SK-N-SH (cell line): ENCODE measurements around the gene TAF6. TPM values are rescaled to one million over a fixed set of nuclear protein-coding genes. Genes with fewer than 3 reads are reported as not detected.

ENCODE experiments used
- CTCF ChIA-PET: fragments of 300-600, 350-600 bp; formaldehyde crosslinking; extraction: SDS; loops from one replicate; lab custom pipeline; 2021; lab: Yijun Ruan, JAX
- POLR2A ChIA-PET: fragments of 350-600 bp; sonication (Branson Sonifier 250); formaldehyde crosslinking; extraction: SDS; loops from one replicate; lab custom pipeline; 2020; ENCODE audit warnings: antibody characterized with exemption, inconsistent platforms; lab: Yijun Ruan, JAX
- DNase-seq: peaks from one replicate; pipeline ENCODE4 v3.0.0; 2012
- H2AFZ ChIP-seq: fragments of 200-600 bp; sonication (generic); 2 replicates; pipeline ENCODE4 v1.8.1; 2016; ENCODE audit warnings: antibody characterized with exemption, mild to moderate bottlenecking, low read depth
- H3F3A ChIP-seq: fragments of 200-600 bp; sonication (generic); replicated peaks from 2 replicates; pipeline ENCODE3; 2016; ENCODE audit warnings: antibody characterized with exemption, mild to moderate bottlenecking; ENCODE audit not compliant: insufficient read depth
- H3K27ac ChIP-seq, 2 experiments: fragments of 200-500 bp in 1 of 2; fragments of 200-600 bp in 1 of 2; sonication (Bioruptor generic) in 1 of 2; sonication (generic), shearing (Covaris generic) in 1 of 2; 2 replicates each; pipeline versions ENCODE4 v1.5.1 to v1.6.1; 2014 to 2016; ENCODE audit warnings: low read depth in 2 of 2, inconsistent platforms in 1 of 2, low read length in 1 of 2, mild to moderate bottlenecking in 1 of 2, mixed read lengths in 1 of 2
- H3K27me3 ChIP-seq: fragments of 200-600 bp; sonication (generic), shearing (Covaris generic); 2 replicates; pipeline ENCODE4 v1.6.1; 2016; ENCODE audit warnings: mixed run types; ENCODE audit not compliant: insufficient read depth
- H3K36me3 ChIP-seq, 2 experiments: fragments of 200-500 bp in 1 of 2; fragments of 200-600 bp in 1 of 2; sonication (Bioruptor generic) in 1 of 2; sonication (generic) in 1 of 2; replicated peaks in 1 of 2; 2 replicates each; pipeline versions ENCODE3 to v1.5.1; 2014 to 2016; ENCODE audit warnings: low read length in 1 of 2, mild to moderate bottlenecking in 1 of 2; ENCODE audit not compliant: insufficient read depth in 2 of 2, control insufficient read depth in 1 of 2
- H3K4me1 ChIP-seq, 2 experiments: fragments of 200-500 bp in 1 of 2; fragments of 200-600 bp in 1 of 2; sonication (Bioruptor generic) in 1 of 2; sonication (generic), shearing (Covaris generic) in 1 of 2; 2 replicates each; pipeline versions ENCODE4 v1.5.1 to v1.6.1; 2014 to 2016; ENCODE audit warnings: low read depth in 1 of 2, low read length in 1 of 2, mixed run types in 1 of 2; ENCODE audit not compliant: insufficient read depth in 2 of 2, control insufficient read depth in 1 of 2
- H3K4me2 ChIP-seq: fragments of 200-600 bp; sonication (generic), shearing (Covaris generic); 2 replicates; pipeline ENCODE4 v1.6.1; 2017; ENCODE audit warnings: mixed run types
- H3K4me3 ChIP-seq, 2 experiments: fragments of 200-500 bp in 1 of 2; fragments of 200-600 bp in 1 of 2; sonication (Bioruptor generic) in 1 of 2; sonication (generic), shearing (Covaris generic) in 1 of 2; 2 replicates each; pipeline versions ENCODE4 v1.5.1 to v1.8.1; 2014 to 2016; ENCODE audit warnings: low read depth in 2 of 2, inconsistent platforms in 1 of 2, low read length in 1 of 2, mild to moderate bottlenecking in 1 of 2, mixed read lengths in 1 of 2, moderate library complexity in 1 of 2
- H3K79me2 ChIP-seq: fragments of 200-600 bp; sonication (generic); 2 replicates; pipeline ENCODE4 v1.8.1; 2017; ENCODE audit warnings: mild to moderate bottlenecking; ENCODE audit not compliant: insufficient read depth
- H3K9ac ChIP-seq: fragments of 200-600 bp; sonication (generic); 2 replicates; pipeline ENCODE4 v1.6.1; 2017; ENCODE audit warnings: mixed run types
- H3K9me2 ChIP-seq: fragments of 200-600 bp; sonication (generic); 2 replicates; pipeline ENCODE4 v1.6.1; 2017; ENCODE audit warnings: mixed run types
- H3K9me3 ChIP-seq: fragments of 200-600 bp; sonication (generic); 2 replicates; pipeline ENCODE4 v1.6.1; 2017; ENCODE audit warnings: mixed run types, mild to moderate bottlenecking, moderate library complexity
- H4K20me1 ChIP-seq: fragments of 200-600 bp; sonication (generic); 2 replicates; pipeline ENCODE4 v1.6.1; 2017; ENCODE audit warnings: mild to moderate bottlenecking, mixed run types; ENCODE audit not compliant: insufficient read depth
- CHD2 ChIP-seq: fragments of 150-350 bp; IDR thresholded peaks from 2 replicates; pipeline ENCODE4 v1.6.1; 2018; ENCODE audit warnings: low read length; ENCODE audit not compliant: partially characterized antibody
- EZH2phosphoT487 ChIP-seq: fragments of 200-600 bp; sonication (generic); IDR thresholded peaks from 2 replicates; pipeline ENCODE4 v1.6.1; 2017; ENCODE audit warnings: low read depth, mixed run types, mild to moderate bottlenecking, antibody characterized with exemption, moderate library complexity, borderline replicate concordance
- FOXM1 ChIP-seq: IDR thresholded peaks from 2 replicates; pipeline ENCODE4 v1.4.0; 2012; ENCODE audit warnings: low read depth, mild to moderate bottlenecking
- JUND ChIP-seq: IDR thresholded peaks from 2 replicates; pipeline ENCODE4 v1.4.0; 2012
- MXI1 ChIP-seq: IDR thresholded peaks from 2 replicates; pipeline ENCODE4 v1.6.1; 2012; ENCODE audit warnings: mild to moderate bottlenecking, low read depth, low read length, improper control_type of control experiment
- NFIC ChIP-seq: IDR thresholded peaks from 2 replicates; pipeline ENCODE4 v1.4.0; 2012; ENCODE audit warnings: borderline replicate concordance
- NRF1 ChIP-seq: IDR thresholded peaks from 2 replicates; pipeline ENCODE4 v1.6.1; 2012; ENCODE audit warnings: low read depth, mild to moderate bottlenecking, low read length
- RAD21 ChIP-seq: IDR thresholded peaks from 2 replicates; pipeline ENCODE4 v1.6.1; 2012; ENCODE audit warnings: mild to moderate bottlenecking, low read length
- RCOR1 ChIP-seq: fragments of 150-350 bp; IDR thresholded peaks from 2 replicates; pipeline ENCODE4 v1.6.1; 2017; ENCODE audit warnings: antibody characterized with exemption, low read length
- SMC3 ChIP-seq: IDR thresholded peaks from 2 replicates; pipeline ENCODE4 v1.6.1; 2012; ENCODE audit warnings: low read depth, low read length, improper control_type of control experiment
- TAF1 ChIP-seq: IDR thresholded peaks from 2 replicates; pipeline ENCODE4 v1.6.1; 2012; ENCODE audit warnings: low read depth, mild to moderate bottlenecking, low read length, moderate library complexity, borderline replicate concordance
- TCF12 ChIP-seq: IDR thresholded peaks from 2 replicates; pipeline ENCODE4 v1.4.0; 2012
- WGBS: methylation state at CpG from one replicate; pipeline ENCODE4 v1.1.6; 2017; ENCODE audit warnings: low lambda C conversion rate; 5-methylcytosine and 5-hydroxymethylcytosine counted together
- polyA plus RNA-seq, 3 experiments: library from polyadenylated mRNA; depleted of rRNA; stranded (reverse); fragments of >200 nt; gene quantifications; 2 replicates each; pipeline ENCODE4 v1.2.3, GENCODE V29; 2012
- TF ChIP-seq, protein P1 (sequence below): IDR thresholded peaks from 2 replicates; pipeline ENCODE4 v1.4.0; 2012; ENCODE audit warnings: low read depth

Gene TAF6
- polyA plus RNA-seq, 1 of the 3 experiments (the other 2 are of a cell fraction), result 70.5 TPM

DNA sequence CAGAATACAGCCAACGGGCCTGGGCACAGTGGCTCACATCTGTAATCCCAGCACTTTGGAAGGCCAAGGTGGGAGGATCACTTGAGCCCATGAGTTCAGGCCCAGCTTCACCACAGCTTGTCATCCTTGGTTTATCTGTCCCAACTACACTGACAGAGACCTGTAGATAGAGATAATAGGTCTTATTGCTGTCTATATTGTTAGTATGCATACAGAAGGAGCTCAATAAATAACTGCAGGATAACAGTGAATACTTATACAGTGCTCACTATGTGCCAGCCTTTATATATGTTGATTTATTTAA lies 1.5 kb upstream of the TAF6 start:
- Histone ChIP-seq H3K4me3 (peak overlapping the region; percentile 69 to 97), H3K27me3 (no peaks in the 10 kb centered on the region), H3K36me3 (peaks cover 13 to 29% of the 10 kb centered on the region in 2 experiments), H3K9ac (peak overlapping the region; percentile 78), H3K9me3 (no peaks in the 10 kb centered on the region), H4K20me1 (no peaks in the 10 kb centered on the region), H2AFZ (no peak overlapping the region), H3K4me1 (peaks cover 9 to 11% of the 10 kb centered on the region in 2 experiments; a peak in 2 of 4 replicates), H3F3A (peaks cover 35% of the 10 kb centered on the region), H3K9me2 (no peaks in the 10 kb centered on the region), H3K4me2 (peak overlapping the region; percentile 96), H3K79me2 (peaks cover 66% of the 10 kb centered on the region), H3K27ac (peak overlapping the region; percentile 84; a peak in 2 of 4 replicates)
- CTCF ChIA-PET, result interaction anchor here (0.8 to 5.0 kb wide), 8 partner anchors 9 to 330 kb away, joined by 3 to 40 read pairs (median 4); no protein-coding TSS in a partner anchor
- 33% methylated on average over 1 of the region's 1 CpG for WGBS
- DNase-seq, result no peak
- TF ChIP-seq FOXM1 (no peak), TCF12 (no peak), CHD2 (no peak), JUND (no peak), MXI1 (no peak)
- TF ChIP-seq, protein P1, sequence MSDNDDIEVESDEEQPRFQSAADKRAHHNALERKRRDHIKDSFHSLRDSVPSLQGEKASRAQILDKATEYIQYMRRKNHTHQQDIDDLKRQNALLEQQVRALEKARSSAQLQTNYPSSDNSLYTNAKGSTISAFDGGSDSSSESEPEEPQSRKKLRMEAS, result no peak
- POLR2A ChIA-PET, result interaction anchor here (1.1 to 2.5 kb wide), 3 partner anchors 14 to 28 kb away, joined by 3 to 15 read pairs (median 3); partner anchors contain the start of genes AP4M1, LAMTOR4 and MCM7

- peaks cover 31% of the 10 kb centered on the region for H3F3A ChIP-seq
- peaks cover 3 to 11% of the 10 kb centered on the region in 2 experiments; a peak in 2 of 4 replicates for H3K4me1 ChIP-seq
- H3K9ac ChIP-seq, result peak overlapping the region; percentile 78
- no peaks in the 10 kb centered on the region for H3K27me3 ChIP-seq
- 21% methylated on average over 19 of the region's 19 CpGs for WGBS
- POLR2A ChIA-PET, result interaction anchor here (1.1 to 2.5 kb wide), 3 partner anchors 14 to 29 kb away, joined by 3 to 15 read pairs (median 3); partner anchors contain the start of genes AP4M1, LAMTOR4 and MCM7
- H3K27ac ChIP-seq, result peak overlapping the region; percentile 84
- no peaks in the 10 kb centered on the region for H4K20me1 ChIP-seq
- peak overlapping the region; percentile 96 for H3K4me2 ChIP-seq
- peaks cover 60% of the 10 kb centered on the region for H3K79me2 ChIP-seq
- peak overlapping the region; percentile 69 to 97 for H3K4me3 ChIP-seq
- H3K9me2 ChIP-seq, result no peaks in the 10 kb centered on the region
- peaks cover 13 to 28% of the 10 kb centered on the region in 2 experiments for H3K36me3 ChIP-seq
- CTCF ChIA-PET, result interaction anchor here (1.0 to 5.0 kb wide), 7 partner anchors 9 to 330 kb away, joined by 3 to 40 read pairs (median 4); no protein-coding TSS in a partner anchor
- TF ChIP-seq SMC3 (no peak), NRF1 (no peak), RAD21 (no peak), EZH2phosphoT487 (no peak), TAF1 (no peak; the same call in 1 of the 2 replicates), CHD2 (no peak), NFIC (peak; percentile 26; the same call in 1 of the 2 replicates), MXI1 (0 out of 2 replicates have a peak, but pooled peaks have one; percentile 7), RCOR1 (0 out of 2 replicates have a peak, but pooled peaks have one; percentile 1)
- peak overlapping the region; percentile 93 for H2AFZ ChIP-seq
- no peaks in the 10 kb centered on the region for H3K9me3 ChIP-seq
- DNase-seq, result peak; percentile 80
Measured at GRCh38 chr7:100119970-100120732, 993 bp upstream of the TAF6 start.
